Measurements from ENCODE around the gene SRRM1. TPM values are rescaled to one million over a fixed set of nuclear protein-coding genes. Genes with fewer than 3 reads are reported as not detected.
A peak's percentile ranks its signal among the peaks of the same experiment; 100 is the strongest.

SRRM1 gene
- total RNA-seq, 1 donor from 2014 or later, result 93.0 TPM

GRCh38 chr1:24636661-24637357, 6.3 kb upstream of the SRRM1 start:
- H3K4me1 Mint-ChIP-seq (ENCODE audit: low read depth), result peaks cover 10% of the 10 kb centered on the region
- H3K36me3 Mint-ChIP-seq (ENCODE audit: low read depth), result no peaks in the 10 kb centered on the region
- H3K4me3 Mint-ChIP-seq (ENCODE audit: unreplicated experiment), result no peak overlapping the region
- no peaks in the 10 kb centered on the region for H3K9me3 Mint-ChIP-seq (ENCODE audit: low read depth)
- no peak overlapping the region for H3K27ac Mint-ChIP-seq (ENCODE audit: unreplicated experiment)
- TF ChIP-seq CTCF (IDR thresholded peaks at IDR 0.05), result no peak
- peaks cover 7% of the 10 kb centered on the region for H3K27me3 Mint-ChIP-seq (ENCODE audit: low read depth)
- no peak for DNase-seq (ENCODE audit: low spot score)

GRCh38 chr1:24639094-24639493, 4.0 kb upstream of the SRRM1 start:
- Mint-ChIP-seq H3K27me3 (ENCODE audit: low read depth) (peaks cover 7% of the 10 kb centered on the region), H3K4me1 (ENCODE audit: low read depth) (peaks cover 13% of the 10 kb centered on the region), H3K27ac (ENCODE audit: unreplicated experiment) (no peak overlapping the region), H3K9me3 (ENCODE audit: low read depth) (no peaks in the 10 kb centered on the region), H3K36me3 (ENCODE audit: low read depth) (no peaks in the 10 kb centered on the region), H3K4me3 (ENCODE audit: unreplicated experiment) (no peak overlapping the region)
- TF ChIP-seq CTCF (IDR thresholded peaks at IDR 0.05), result no peak
- no peak for DNase-seq (ENCODE audit: low spot score)

GRCh38 chr1:24639881-24640280, 3.2 kb upstream of the SRRM1 start:
- TF ChIP-seq CTCF (IDR thresholded peaks at IDR 0.05), result no peak
- DNase-seq (ENCODE audit: low spot score), result no peak
- Mint-ChIP-seq H3K9me3 (ENCODE audit: low read depth) (no peaks in the 10 kb centered on the region), H3K4me1 (ENCODE audit: low read depth) (peaks cover 21% of the 10 kb centered on the region), H3K27me3 (ENCODE audit: low read depth) (peaks cover 7% of the 10 kb centered on the region), H3K4me3 (ENCODE audit: unreplicated experiment) (no peak overlapping the region), H3K27ac (ENCODE audit: unreplicated experiment) (no peak overlapping the region), H3K36me3 (ENCODE audit: low read depth) (no peaks in the 10 kb centered on the region)

GRCh38 chr1:24640288-24640687, 2.8 kb upstream of the SRRM1 start:
- no peak for DNase-seq (ENCODE audit: low spot score)
- H3K4me3 Mint-ChIP-seq (ENCODE audit: unreplicated experiment), result no peak overlapping the region
- peaks cover 22% of the 10 kb centered on the region for H3K4me1 Mint-ChIP-seq (ENCODE audit: low read depth)
- H3K27ac Mint-ChIP-seq (ENCODE audit: unreplicated experiment), result no peak overlapping the region
- H3K36me3 Mint-ChIP-seq (ENCODE audit: low read depth), result no peaks in the 10 kb centered on the region
- peaks cover 7% of the 10 kb centered on the region for H3K27me3 Mint-ChIP-seq (ENCODE audit: low read depth)
- no peaks in the 10 kb centered on the region for H3K9me3 Mint-ChIP-seq (ENCODE audit: low read depth)
- no peak for TF ChIP-seq CTCF (IDR thresholded peaks at IDR 0.05)

GRCh38 chr1:24641646-24642151, 1.4 kb upstream of the SRRM1 start:
- no peaks in the 10 kb centered on the region for H3K9me3 Mint-ChIP-seq (ENCODE audit: low read depth)
- no peak for DNase-seq (ENCODE audit: low spot score)
- peak overlapping the region; percentile 97 for H3K4me3 Mint-ChIP-seq (ENCODE audit: unreplicated experiment)
- H3K4me1 Mint-ChIP-seq (ENCODE audit: low read depth), result peaks cover 26% of the 10 kb centered on the region
- H3K27me3 Mint-ChIP-seq (ENCODE audit: low read depth), result peaks cover 5% of the 10 kb centered on the region
- no peak for TF ChIP-seq CTCF (IDR thresholded peaks at IDR 0.05)
- peaks cover 3% of the 10 kb centered on the region for H3K36me3 Mint-ChIP-seq (ENCODE audit: low read depth)
- peak overlapping the region; percentile 100 for H3K27ac Mint-ChIP-seq (ENCODE audit: unreplicated experiment)

All from chondrocyte (in vitro differentiated cells).